WTC11 (cell line): ENCODE measurements around the gene GGCX. TPM values are rescaled to one million over a fixed set of nuclear protein-coding genes. Genes with fewer than 3 reads are reported as not detected.

ENCODE experiments used
- ATAC-seq: fragments of 200-7000 bp; cut with Tn5 transposase; 2 replicates; pipeline ENCODE4 v1.10.0; 2021; ENCODE audit warnings: mild to moderate bottlenecking, moderate library complexity
- CTCF ChIA-PET: fragments of 300-600 bp; sonication (Branson Sonifier 250); formaldehyde crosslinking; loops from one replicate; lab custom pipeline; 2021; ENCODE audit warnings: antibody characterized with exemption; lab: Charles Lee
- POLR2A ChIA-PET: fragments of 350-600 bp; sonication (Branson Sonifier 250); formaldehyde crosslinking; loops from one replicate; lab custom pipeline; 2021; ENCODE audit warnings: antibody characterized with exemption; lab: Charles Lee
- DNase-seq: peaks from one replicate; pipeline ENCODE4 v3.0.0; 2021; ENCODE audit warnings: low spot score
- H3K27ac Mint-ChIP-seq: 2 replicates; pipeline ENCODE4 v1.8.0; 2021; ENCODE audit warnings: mixed read lengths
- H3K27me3 Mint-ChIP-seq: 2 replicates; pipeline ENCODE4 v1.8.0; 2021; ENCODE audit warnings: low read depth, mild to moderate bottlenecking, moderate library complexity, mixed read lengths
- H3K36me3 Mint-ChIP-seq: 2 replicates; pipeline ENCODE4 v1.8.0; 2021; ENCODE audit warnings: mixed read lengths
- H3K4me1 Mint-ChIP-seq: 2 replicates; pipeline ENCODE4 v1.8.0; 2022; ENCODE audit warnings: mixed read lengths
- H3K4me3 Mint-ChIP-seq: 2 replicates; pipeline ENCODE4 v1.8.0; 2021; ENCODE audit warnings: mild to moderate bottlenecking, moderate library complexity, mixed read lengths
- H3K9me3 Mint-ChIP-seq: 2 replicates; pipeline ENCODE4 v1.8.0; 2021; ENCODE audit warnings: mixed read lengths
- ATF2 ChIP-seq: sonication (generic); formaldehyde crosslinking; IDR thresholded peaks from 2 replicates; pipeline ENCODE4 v1.8.1; 2022; ENCODE audit warnings: low read depth, missing genetic modification reagents, borderline replicate concordance
- CREM ChIP-seq: sonication (generic); formaldehyde crosslinking; IDR thresholded peaks from 2 replicates; pipeline ENCODE4 v1.8.1; 2022; ENCODE audit warnings: mild to moderate bottlenecking, missing genetic modification reagents, moderate library complexity
- FOXJ3 ChIP-seq: sonication (generic); formaldehyde crosslinking; IDR thresholded peaks from 2 replicates; pipeline ENCODE4 v1.9.0; 2021; ENCODE audit warnings: missing genetic modification reagents, mild to moderate bottlenecking, borderline replicate concordance
- FOXP1 ChIP-seq: sonication (generic); formaldehyde crosslinking; IDR thresholded peaks from 2 replicates; pipeline ENCODE4 v1.8.0; 2022; ENCODE audit warnings: missing genetic modification reagents, mild to moderate bottlenecking, moderate library complexity, borderline replicate concordance
- HMGA2 ChIP-seq: fragments of 250-450 bp; sonication (Bioruptor Pico); IDR thresholded peaks from 2 replicates; pipeline ENCODE4 v1.4.0; 2021; ENCODE audit warnings: mild to moderate bottlenecking, moderate library complexity
- HMGXB4 ChIP-seq: sonication (generic); formaldehyde crosslinking; IDR thresholded peaks from 2 replicates; pipeline ENCODE4 v1.8.1; 2023; ENCODE audit warnings: mild to moderate bottlenecking, moderate library complexity, missing genetic modification reagents
- IRF2 ChIP-seq: sonication (generic); formaldehyde crosslinking; IDR thresholded peaks from 2 replicates; pipeline ENCODE4 v1.8.0; 2022; ENCODE audit warnings: low read depth, missing genetic modification reagents, borderline replicate concordance
- MYBL2 ChIP-seq: sonication (generic); formaldehyde crosslinking; IDR thresholded peaks from 2 replicates; pipeline ENCODE4 v1.8.1; 2023; ENCODE audit warnings: mild to moderate bottlenecking, moderate library complexity, missing genetic modification reagents
- NR2C2 ChIP-seq: sonication (generic); formaldehyde crosslinking; IDR thresholded peaks from 2 replicates; pipeline ENCODE4 v1.8.0; 2022; ENCODE audit warnings: mild to moderate bottlenecking, missing genetic modification reagents
- OVOL2 ChIP-seq: fragments of 250-450 bp; sonication (Bioruptor Pico); IDR thresholded peaks from 2 replicates; pipeline ENCODE4 v1.9.0; 2021; ENCODE audit warnings: mild to moderate bottlenecking, borderline replicate concordance
- PRDM15 ChIP-seq: sonication (generic); formaldehyde crosslinking; IDR thresholded peaks from 2 replicates; pipeline ENCODE4 v1.8.0; 2022; ENCODE audit warnings: missing genetic modification reagents
- RORB ChIP-seq: fragments of 250-450 bp; sonication (Bioruptor Pico); IDR thresholded peaks from 2 replicates; pipeline ENCODE4 v1.9.0; 2021; ENCODE audit warnings: mild to moderate bottlenecking
- ZBTB21 ChIP-seq: sonication (generic); formaldehyde crosslinking; IDR thresholded peaks from 2 replicates; pipeline ENCODE4 v1.8.1; 2023; ENCODE audit warnings: mild to moderate bottlenecking, missing genetic modification reagents, borderline replicate concordance
- ZNF121 ChIP-seq: sonication (generic); formaldehyde crosslinking; IDR thresholded peaks from 2 replicates; pipeline ENCODE4 v1.8.0; 2023; ENCODE audit warnings: missing genetic modification reagents
- ZNF532 ChIP-seq: fragments of 250-450 bp; sonication (Bioruptor Pico); IDR thresholded peaks from 2 replicates; pipeline ENCODE4 v1.9.0; 2021; ENCODE audit warnings: mild to moderate bottlenecking, borderline replicate concordance
- total RNA-seq: library from RNA; stranded (reverse); gene quantifications from 3 replicates; pipeline ENCODE4 v1.2.3, GENCODE V29; 2021
- TF ChIP-seq, protein P1 (sequence below): fragments of 250-450 bp; sonication (Bioruptor Pico); conservative IDR thresholded peaks from 2 replicates; pipeline ENCODE4 v1.9.0; 2021; ENCODE audit warnings: mild to moderate bottlenecking
- TF ChIP-seq, protein P2 (sequence below): fragments of 250-450 bp; sonication (Bioruptor Pico); IDR thresholded peaks from 2 replicates; pipeline ENCODE4 v1.9.0; 2021; ENCODE audit warnings: mild to moderate bottlenecking
- TF ChIP-seq, protein P3 (sequence below): fragments of 250-450 bp; sonication (Bioruptor Pico); IDR thresholded peaks from 2 replicates; pipeline ENCODE4 v2.1.2; 2022; ENCODE audit warnings: mild to moderate bottlenecking, moderate library complexity

Gene GGCX
- total RNA-seq, 1 experiment from 2014 or later, result 40.9 TPM

GRCh38 chr2:85602476-85603234 is 41.4 kb upstream of the GGCX start, which contains the start of gene TMEM150A:
Gene TMEM150A (minus strand): TSS chr2:85602698. CDS start chr2:85601948, 750 bp downstream.
- no peaks in the 10 kb centered on the region for H3K9me3 Mint-ChIP-seq
- peak within 1 kb of the TSS; percentile 93 for H3K4me3 Mint-ChIP-seq
- POLR2A ChIA-PET, result interaction anchor here (1.0 to 1.4 kb wide), 2 partner anchors 9 to 64 kb away, joined by 6 read pairs; partner anchors contain the start of genes C2orf68 and MAT2A
- H3K36me3 Mint-ChIP-seq, result peaks cover 8% of the 10 kb centered on the region; the same call in 1 of the 2 replicates
- DNase-seq (peak; percentile 88), ATAC-seq (peak; percentile 88)
- H3K27me3 Mint-ChIP-seq, result no peaks in the 10 kb centered on the region
- peaks cover 18% of the 10 kb centered on the region for H3K4me1 Mint-ChIP-seq
- H3K27ac Mint-ChIP-seq, result peak within 1 kb of the TSS; percentile 94
- CTCF ChIA-PET, result interaction anchor here (1.6 to 2.0 kb wide), 2 partner anchors 9 to 35 kb away, joined by 7 to 11 read pairs; partner anchors contain the start of gene C2orf68
- TF ChIP-seq IRF2 (no peak), ZNF532 (CRISPR knock-in tag) (no peak), CREM (CRISPR knock-in tag) (peak; percentile 87; the same call in 1 of the 2 replicates), ZBTB21 (CRISPR knock-in tag) (no peak), NR2C2 (CRISPR knock-in tag) (no peak), PRDM15 (no peak), MYBL2 (CRISPR knock-in tag) (peak; percentile 29; the same call in 1 of the 2 replicates), HMGXB4 (CRISPR knock-in tag) (peak; percentile 67), HMGA2 (CRISPR knock-in tag) (no peak), RORB (CRISPR knock-in tag) (no peak), FOXP1 (CRISPR knock-in tag) (no peak), ATF2 (no peak), OVOL2 (CRISPR knock-in tag) (no peak), ZNF121 (CRISPR knock-in tag) (no peak), FOXJ3 (CRISPR knock-in tag) (no peak)
- TF ChIP-seq, protein P1, sequence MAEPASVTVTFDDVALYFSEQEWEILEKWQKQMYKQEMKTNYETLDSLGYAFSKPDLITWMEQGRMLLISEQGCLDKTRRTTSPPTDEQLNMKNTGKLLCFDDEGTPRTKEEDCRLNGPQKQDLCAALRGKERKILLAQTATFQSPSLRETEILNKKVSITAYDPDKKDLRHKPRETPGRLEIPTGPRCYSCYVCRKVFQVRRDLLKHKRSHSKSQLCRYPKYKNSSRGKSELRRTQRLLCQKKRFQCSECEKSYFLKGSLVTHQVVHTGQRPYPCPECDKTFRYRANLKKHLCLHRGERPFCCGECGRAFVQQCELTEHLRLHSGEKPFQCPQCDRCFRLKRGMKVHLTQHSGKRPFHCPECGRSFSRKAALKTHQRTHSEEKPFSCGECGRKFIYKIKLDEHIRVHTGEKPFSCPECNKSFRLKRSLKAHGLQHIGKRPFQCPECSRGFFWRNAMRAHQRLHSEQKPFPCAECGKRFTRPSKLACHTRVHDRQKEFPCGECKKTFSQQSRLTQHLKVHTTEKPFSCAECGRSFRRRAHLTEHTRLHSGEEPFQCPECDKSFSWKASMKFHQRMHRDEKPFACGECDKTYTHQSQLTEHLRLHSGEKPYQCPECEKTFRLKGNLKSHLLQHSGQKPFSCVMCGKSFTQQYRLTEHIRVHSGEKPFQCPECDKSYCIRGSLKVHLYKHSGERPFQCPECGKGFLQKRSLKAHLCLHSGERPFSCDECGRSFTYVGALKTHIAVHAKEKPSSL (CRISPR knock-in tag), result no peak
- TF ChIP-seq, protein P2, sequence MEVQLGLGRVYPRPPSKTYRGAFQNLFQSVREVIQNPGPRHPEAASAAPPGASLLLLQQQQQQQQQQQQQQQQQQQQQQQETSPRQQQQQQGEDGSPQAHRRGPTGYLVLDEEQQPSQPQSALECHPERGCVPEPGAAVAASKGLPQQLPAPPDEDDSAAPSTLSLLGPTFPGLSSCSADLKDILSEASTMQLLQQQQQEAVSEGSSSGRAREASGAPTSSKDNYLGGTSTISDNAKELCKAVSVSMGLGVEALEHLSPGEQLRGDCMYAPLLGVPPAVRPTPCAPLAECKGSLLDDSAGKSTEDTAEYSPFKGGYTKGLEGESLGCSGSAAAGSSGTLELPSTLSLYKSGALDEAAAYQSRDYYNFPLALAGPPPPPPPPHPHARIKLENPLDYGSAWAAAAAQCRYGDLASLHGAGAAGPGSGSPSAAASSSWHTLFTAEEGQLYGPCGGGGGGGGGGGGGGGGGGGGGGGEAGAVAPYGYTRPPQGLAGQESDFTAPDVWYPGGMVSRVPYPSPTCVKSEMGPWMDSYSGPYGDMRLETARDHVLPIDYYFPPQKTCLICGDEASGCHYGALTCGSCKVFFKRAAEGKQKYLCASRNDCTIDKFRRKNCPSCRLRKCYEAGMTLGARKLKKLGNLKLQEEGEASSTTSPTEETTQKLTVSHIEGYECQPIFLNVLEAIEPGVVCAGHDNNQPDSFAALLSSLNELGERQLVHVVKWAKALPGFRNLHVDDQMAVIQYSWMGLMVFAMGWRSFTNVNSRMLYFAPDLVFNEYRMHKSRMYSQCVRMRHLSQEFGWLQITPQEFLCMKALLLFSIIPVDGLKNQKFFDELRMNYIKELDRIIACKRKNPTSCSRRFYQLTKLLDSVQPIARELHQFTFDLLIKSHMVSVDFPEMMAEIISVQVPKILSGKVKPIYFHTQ (CRISPR knock-in tag), result no peak
- TF ChIP-seq, protein P3, sequence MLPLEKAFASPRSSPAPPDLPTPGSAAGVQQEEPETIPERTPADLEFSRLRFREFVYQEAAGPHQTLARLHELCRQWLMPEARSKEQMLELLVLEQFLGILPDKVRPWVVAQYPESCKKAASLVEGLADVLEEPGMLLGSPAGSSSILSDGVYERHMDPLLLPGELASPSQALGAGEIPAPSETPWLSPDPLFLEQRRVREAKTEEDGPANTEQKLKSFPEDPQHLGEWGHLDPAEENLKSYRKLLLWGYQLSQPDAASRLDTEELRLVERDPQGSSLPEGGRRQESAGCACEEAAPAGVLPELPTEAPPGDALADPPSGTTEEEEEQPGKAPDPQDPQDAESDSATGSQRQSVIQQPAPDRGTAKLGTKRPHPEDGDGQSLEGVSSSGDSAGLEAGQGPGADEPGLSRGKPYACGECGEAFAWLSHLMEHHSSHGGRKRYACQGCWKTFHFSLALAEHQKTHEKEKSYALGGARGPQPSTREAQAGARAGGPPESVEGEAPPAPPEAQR (CRISPR knock-in tag), result no peak
